ENCODE measurements around the gene CDH23.

Gene CDH23

GRCh38 chr10:71811351-71811750 is 414.6 kb downstream of the CDH23 start:
- no peak for FAIRE-seq

GRCh38 chr10:71812016-71812912 is 415.5 kb downstream of the CDH23 start:
- no peak for FAIRE-seq

GRCh38 chr10:71812913-71813590 is 416.3 kb downstream of the CDH23 start:
- no peak for FAIRE-seq

GRCh38 chr10:71814922-71815411 is 418.2 kb downstream of the CDH23 start:
- no peak for FAIRE-seq

- FAIRE-seq: no peak
Measured at GRCh38 chr10:71815515-71816130, 418.9 kb downstream of the CDH23 start.

GRCh38 chr10:71816421-71816851 is 419.7 kb downstream of the CDH23 start:
- no peak for FAIRE-seq

- no peak for FAIRE-seq
Measured at GRCh38 chr10:71816936-71817618, 420.4 kb downstream of the CDH23 start.

GRCh38 chr10:71817831-71818655 is 421.3 kb downstream of the CDH23 start:
- FAIRE-seq: no peak

DNA sequence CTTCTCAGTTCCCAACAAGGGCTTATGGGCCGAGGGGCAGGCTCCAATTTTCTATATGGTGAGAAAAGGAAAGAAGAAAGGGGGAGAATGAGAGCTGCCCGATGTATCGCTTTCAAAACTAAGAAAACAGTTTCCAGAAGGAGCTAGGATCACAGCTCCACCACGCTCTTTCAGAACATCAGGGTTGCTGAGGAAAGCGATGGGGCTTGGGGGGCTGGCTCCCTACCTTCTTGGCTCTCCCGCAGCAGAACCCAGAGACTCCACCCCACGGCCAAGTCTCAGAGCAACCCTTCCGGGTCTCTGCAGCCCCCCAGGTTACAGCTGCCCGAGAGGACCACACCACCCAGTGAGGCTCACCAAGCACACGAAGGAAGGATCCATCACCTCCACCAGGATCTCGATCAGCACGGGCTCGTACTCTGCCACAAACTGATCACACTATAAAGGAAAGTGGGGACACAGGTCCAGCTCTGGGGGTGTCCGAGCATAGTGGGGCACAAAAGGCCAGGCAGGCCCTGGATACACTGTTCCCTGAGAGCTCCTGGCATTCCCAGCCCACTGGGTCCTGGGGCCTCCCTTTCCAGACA is 422.0 kb downstream of the CDH23 start:
- no peak for FAIRE-seq

- no peak for FAIRE-seq
Measured at GRCh38 chr10:71819441-71819861, 422.7 kb downstream of the CDH23 start.

- FAIRE-seq: no peak
Measured at GRCh38 chr10:71819985-71820384, 423.3 kb downstream of the CDH23 start.

- no peak for FAIRE-seq
Measured at GRCh38 chr10:71820966-71821365, 424.2 kb downstream of the CDH23 start.

DNA sequence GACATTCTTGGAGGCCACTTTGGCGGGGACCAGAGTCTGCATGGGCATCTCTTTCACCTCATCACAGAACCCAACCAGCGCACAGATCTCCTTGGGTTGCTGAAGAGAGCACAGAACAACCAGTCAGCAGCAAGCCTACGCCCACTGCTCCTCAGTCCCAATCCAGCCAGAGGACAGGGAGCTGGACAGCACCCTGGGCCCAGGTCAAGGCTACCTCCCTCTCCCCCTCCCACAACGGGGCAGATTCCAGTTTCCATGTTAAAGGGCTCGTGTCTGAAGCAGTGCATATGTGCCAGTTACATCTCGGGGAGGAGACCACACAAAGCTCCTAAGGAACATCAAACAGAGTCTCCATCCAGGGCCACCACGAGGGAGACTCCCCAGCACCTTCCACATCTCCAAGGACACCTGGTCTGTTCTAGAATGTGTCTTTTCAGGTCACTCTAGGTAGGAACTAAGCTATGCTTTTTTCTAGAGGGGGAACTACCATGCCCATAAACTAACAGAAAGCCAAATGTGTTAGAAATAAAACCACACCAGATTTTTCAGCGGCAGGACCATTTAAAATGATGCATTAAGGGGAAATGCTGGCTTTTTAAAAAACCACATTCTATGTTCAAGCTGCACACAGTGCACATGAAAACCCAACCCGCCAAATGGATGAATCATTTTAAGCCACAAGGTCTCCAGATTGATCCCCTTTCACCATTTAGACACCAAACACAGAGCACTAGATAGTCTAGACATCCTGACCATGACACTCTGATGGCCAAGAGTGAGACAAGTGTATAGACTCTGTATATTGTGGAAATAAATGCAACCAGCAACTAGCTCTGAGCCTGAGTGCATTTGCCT is 425.4 kb downstream of the CDH23 start:
- FAIRE-seq: no peak

DNA sequence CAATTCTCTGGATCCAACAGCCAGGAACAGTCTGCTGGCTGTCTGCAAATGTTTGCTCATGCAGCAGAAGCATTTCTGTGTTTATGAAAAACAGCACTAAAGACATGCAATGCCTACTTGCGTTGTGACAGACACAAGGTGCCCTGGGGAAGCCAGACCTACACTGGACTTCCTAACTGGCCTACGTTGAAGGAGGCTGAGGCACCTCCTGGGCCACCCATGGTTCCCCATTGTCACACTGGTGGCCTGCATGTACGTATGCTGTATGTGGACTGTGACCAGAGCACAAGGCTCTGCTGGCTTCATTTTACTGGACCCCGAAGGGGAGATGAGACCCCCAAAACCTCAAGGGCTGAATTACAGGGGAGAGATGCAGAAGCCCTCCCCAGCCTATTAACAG is 426.6 kb downstream of the CDH23 start:
- no peak for FAIRE-seq

GRCh38 chr10:71824333-71824732 is 427.6 kb downstream of the CDH23 start:
- FAIRE-seq: no peak

DNA sequence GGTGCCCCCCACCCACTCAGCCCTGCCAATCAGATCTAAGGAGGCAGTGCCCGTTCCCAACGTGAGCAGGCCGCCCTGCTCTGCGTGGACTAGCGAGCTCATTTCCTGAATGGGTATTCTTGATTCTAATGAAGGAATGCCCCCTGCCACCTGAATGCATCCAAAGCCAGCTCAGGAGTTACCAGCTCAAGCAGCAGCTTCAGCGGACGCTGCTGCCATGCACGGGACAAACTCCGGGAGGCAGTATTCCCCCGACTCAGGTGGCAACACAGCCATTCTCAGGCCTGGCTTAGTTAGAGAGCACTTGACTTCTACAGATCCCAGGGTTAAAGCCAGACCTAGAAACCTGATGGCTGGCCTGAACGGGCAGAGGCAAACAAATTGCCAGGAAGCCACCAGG is 428.5 kb downstream of the CDH23 start:
- no peak for FAIRE-seq

GRCh38 chr10:71827852-71828251 is 431.1 kb downstream of the CDH23 start:
- FAIRE-seq: no peak

DNA sequence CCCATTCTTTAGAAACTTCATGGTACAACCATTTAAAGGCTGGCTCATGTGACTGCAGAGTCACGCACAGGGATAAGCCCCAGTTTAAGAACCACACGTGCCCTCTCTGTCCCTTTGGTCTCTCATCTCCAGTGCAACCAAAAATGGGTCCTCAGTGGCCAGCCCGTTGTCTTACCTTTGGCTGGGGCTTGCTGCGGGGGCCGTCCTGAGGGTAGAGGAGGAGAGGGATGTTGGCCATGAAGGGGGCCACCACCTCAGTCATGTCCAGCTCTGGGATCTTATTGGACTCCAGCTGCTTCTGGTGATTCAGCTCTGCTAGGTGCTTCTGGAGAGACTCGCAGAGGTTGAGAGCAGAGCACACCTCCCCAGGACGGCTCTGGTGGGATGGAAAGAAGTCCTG is 432.0 kb downstream of the CDH23 start:
- no peak for FAIRE-seq

DNA sequence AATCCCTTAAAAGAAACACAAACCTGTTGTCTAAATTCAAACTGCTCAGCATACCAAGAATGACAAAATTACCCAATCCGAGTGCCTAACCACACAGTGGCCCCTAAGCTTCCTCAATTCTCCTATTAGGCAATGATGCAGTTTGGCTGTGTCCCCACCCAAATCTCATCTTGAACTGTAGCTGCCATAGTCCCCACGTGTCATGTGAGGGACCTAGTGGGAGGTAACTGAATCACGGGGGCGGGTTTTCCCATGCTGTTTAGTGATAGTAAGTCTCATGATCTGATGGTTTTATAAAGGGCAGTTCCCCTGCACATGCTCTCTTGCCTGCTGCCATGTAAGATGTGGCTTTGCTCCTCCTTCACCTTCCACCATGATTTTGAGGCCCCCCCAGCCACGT is 432.5 kb downstream of the CDH23 start:
- FAIRE-seq: no peak

- FAIRE-seq: no peak
Measured at GRCh38 chr10:71829896-71830295, 433.2 kb downstream of the CDH23 start.

DNA sequence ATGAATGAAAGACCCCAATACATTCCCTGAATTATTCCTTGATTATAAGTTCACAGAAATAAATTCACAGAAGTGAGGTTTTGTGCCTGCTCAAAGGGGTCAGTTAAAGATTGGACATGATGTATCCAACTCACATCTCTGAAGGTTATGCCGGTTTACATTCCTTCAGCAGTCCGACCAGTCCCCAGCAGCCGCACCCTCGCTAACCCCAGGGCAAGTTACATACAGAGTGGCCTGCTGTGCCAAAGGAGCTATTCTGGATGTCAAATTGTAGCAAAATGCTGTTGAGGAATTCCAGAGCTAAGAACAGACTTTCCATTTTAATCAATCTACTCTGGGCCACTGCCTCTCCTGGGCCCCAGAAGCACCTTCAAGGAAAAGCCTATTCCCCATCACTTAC is 434.0 kb downstream of the CDH23 start:
- FAIRE-seq: no peak
